Inflammatory macrophage treated with lipopolysaccharide for 4 hours (primary cell): ENCODE data around the gene CRACR2B.

Source experiments
- DNase-seq: peaks from one replicate; pipeline ENCODE4 v3.0.0-alpha.2; 2020

The CRACR2B gene

GRCh38 chr11:855330-855674 is 27.6 kb downstream of the CRACR2B start:
- no peak for DNase-seq

GRCh38 chr11:855796-856195 is 28.1 kb downstream of the CRACR2B start:
- DNase-seq, result no peak

- DNase-seq, result no peak
These were observed 28.7 kb downstream of the CRACR2B start for GRCh38 chr11:856397-856796.

GRCh38 chr11:858053-858761 is 30.5 kb downstream of the CRACR2B start:
- DNase-seq, result no peak

- no peak for DNase-seq
These were observed 31.1 kb downstream of the CRACR2B start for GRCh38 chr11:858762-859339.

- DNase-seq, result no peak
These were observed 31.8 kb downstream of the CRACR2B start for GRCh38 chr11:859394-860131.

- DNase-seq, result no peak
These were observed 32.8 kb downstream of the CRACR2B start for GRCh38 chr11:860234-861104.

GRCh38 chr11:861105-861479 is 33.4 kb downstream of the CRACR2B start:
- DNase-seq, result no peak

- DNase-seq, result no peak
These were observed 34.5 kb downstream of the CRACR2B start for GRCh38 chr11:862081-862661.

GRCh38 chr11:862696-863022 is 34.9 kb downstream of the CRACR2B start:
- no peak for DNase-seq

- DNase-seq, result no peak
These were observed 35.5 kb downstream of the CRACR2B start for GRCh38 chr11:863023-863909.

GRCh38 chr11:863910-864827 is 36.5 kb downstream of the CRACR2B start:
- no peak for DNase-seq

- DNase-seq, result no peak
These were observed 37.2 kb downstream of the CRACR2B start for GRCh38 chr11:864898-865297.

GRCh38 chr11:865462-866430 is 38.0 kb downstream of the CRACR2B start:
- DNase-seq, result no peak

GRCh38 chr11:866481-866880 is 38.8 kb downstream of the CRACR2B start:
- no peak for DNase-seq

- DNase-seq, result no peak
These were observed 40.2 kb downstream of the CRACR2B start for GRCh38 chr11:867856-868358.

- DNase-seq, result no peak
These were observed 40.7 kb downstream of the CRACR2B start for GRCh38 chr11:868394-868793.

- DNase-seq, result no peak
These were observed 41.1 kb downstream of the CRACR2B start for GRCh38 chr11:868802-869201.

GRCh38 chr11:869399-870126 is 41.8 kb downstream of the CRACR2B start:
- no peak for DNase-seq
